ENCODE data around the gene MMP15. TPM values are rescaled to one million over a fixed set of nuclear protein-coding genes. Genes with fewer than 3 reads are reported as not detected.
"Not testable (repeated sequence)": the region's sequence is repeated elsewhere in the genome, so short reads cannot be mapped to it uniquely, and the experiment has no call there.

MMP15 gene
- total and polyA plus RNA-seq, 9 donors = 0.86 to 6.7 (median 2.6) TPM

DNA sequence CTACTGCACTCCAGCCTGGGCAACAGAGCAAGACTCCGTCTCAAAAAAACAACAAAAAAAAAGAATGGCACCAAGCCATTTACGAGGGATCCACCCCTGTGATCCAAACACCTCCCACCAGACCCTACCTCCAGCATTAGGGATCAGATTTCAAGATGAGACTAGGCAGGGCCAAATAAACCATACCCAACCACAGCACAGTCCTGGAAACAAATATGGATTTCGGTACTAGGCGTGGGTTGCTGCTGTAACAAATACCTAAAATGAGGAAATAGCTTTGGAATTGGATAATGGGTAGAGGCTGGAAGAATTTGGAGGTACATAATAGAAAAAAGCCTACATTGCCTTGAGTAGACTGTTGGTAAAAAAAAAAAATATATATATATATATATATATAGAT is 49.1 kb downstream of the MMP15 start:
- Histone ChIP-seq H3K9me3 (no peaks in the 10 kb centered on the region), H3K27me3 (no peaks in the 10 kb centered on the region), H3K4me1 (ENCODE audit: insufficient read depth) (no peaks in the 10 kb centered on the region), H3K27ac (no peak overlapping the region), H3K36me3 (no peaks in the 10 kb centered on the region), H3K4me3 (no peak overlapping the region)
- intact Hi-C loops (cut with DNase I) = no loop called here
- 74 to 93% (median 83%) methylated on average over 4 of the region's 4 CpGs for WGBS, 3 donors
- DNase-seq = no peak
- no peak for TF ChIP-seq POLR2A (IDR thresholded peaks at IDR 0.05)

DNA sequence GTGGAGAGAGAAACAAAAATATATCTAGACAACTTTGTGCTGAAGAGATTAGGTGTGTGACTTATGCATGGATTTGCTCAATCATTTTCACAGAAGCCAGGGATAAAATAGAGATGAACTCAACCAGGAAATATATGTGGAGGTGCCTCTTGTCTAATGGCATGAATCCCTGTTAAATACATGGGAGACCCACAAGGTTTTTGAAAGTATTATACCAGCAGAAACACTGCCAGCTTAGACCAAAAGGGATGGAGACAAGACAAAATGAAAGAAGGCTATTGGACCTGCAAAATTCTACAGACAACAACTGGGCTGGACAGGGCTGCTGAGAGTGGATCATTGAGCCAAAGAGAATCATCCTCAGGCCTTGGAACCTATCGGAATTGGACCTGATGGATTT is 51.0 kb downstream of the MMP15 start:
- 83 to 96% (median 91%) methylated on average over 1 of the region's 1 CpG for WGBS, 3 donors
- H3K27ac ChIP-seq = no peak overlapping the region
- no peaks in the 10 kb centered on the region for H3K4me1 ChIP-seq (ENCODE audit: insufficient read depth)
- H3K36me3 ChIP-seq = no peaks in the 10 kb centered on the region
- no peak overlapping the region for H3K4me3 ChIP-seq
- TF ChIP-seq POLR2A (IDR thresholded peaks at IDR 0.05) (no peak), EP300 (IDR thresholded peaks at IDR 0.05) (no peak)
- TF ChIP-seq, protein P1, sequence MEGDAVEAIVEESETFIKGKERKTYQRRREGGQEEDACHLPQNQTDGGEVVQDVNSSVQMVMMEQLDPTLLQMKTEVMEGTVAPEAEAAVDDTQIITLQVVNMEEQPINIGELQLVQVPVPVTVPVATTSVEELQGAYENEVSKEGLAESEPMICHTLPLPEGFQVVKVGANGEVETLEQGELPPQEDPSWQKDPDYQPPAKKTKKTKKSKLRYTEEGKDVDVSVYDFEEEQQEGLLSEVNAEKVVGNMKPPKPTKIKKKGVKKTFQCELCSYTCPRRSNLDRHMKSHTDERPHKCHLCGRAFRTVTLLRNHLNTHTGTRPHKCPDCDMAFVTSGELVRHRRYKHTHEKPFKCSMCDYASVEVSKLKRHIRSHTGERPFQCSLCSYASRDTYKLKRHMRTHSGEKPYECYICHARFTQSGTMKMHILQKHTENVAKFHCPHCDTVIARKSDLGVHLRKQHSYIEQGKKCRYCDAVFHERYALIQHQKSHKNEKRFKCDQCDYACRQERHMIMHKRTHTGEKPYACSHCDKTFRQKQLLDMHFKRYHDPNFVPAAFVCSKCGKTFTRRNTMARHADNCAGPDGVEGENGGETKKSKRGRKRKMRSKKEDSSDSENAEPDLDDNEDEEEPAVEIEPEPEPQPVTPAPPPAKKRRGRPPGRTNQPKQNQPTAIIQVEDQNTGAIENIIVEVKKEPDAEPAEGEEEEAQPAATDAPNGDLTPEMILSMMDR (IDR thresholded peaks at IDR 0.05) = no peak
- intact Hi-C loops (cut with DNase I) = no loop called here
- no peaks in the 10 kb centered on the region for H3K27me3 ChIP-seq
- no peak for DNase-seq
- no peaks in the 10 kb centered on the region for H3K9me3 ChIP-seq

DNA sequence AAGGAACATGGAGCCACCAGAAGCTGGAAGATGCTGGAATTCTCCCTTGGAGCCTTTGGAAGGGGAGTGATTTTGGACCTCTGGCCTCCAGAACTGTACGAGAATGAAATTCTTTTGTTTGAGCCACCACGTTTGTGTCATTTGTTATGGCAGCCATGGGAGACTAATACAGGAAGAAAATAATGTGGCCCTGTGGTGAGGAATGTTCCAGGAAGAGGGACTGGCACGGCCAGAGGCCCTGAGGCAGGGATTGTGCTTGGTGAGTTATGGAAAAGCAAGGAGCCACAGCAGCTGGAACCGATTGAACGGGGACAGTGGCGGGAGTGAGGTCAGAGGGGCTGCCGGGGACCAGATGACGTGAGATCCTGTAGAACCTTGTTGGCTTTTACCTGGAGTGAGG is 52.2 kb downstream of the MMP15 start:
- intact Hi-C loops (cut with DNase I) = no loop called here
- WGBS, 3 donors = 68 to 85% (median 82%) methylated on average over 8 of the region's 8 CpGs
- no peak for DNase-seq

DNA sequence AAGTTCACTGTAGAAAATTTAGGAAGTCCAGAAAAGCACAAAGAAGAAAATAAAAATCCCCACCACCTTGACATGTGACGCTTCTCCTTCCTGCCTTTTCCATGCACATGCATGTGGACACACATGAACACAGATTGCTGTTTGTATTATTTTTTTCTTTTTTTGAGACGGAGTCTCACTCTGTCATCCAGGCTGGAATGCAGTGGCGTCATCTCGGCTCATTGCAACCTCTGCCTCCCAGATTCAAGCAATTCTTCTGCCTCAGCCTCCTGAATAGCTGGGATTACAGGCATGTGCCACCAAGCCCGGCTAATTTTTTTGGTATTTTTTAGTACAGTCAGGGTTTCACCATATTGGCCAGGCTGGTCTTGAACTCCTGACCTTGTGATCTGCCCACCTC is 55.1 kb downstream of the MMP15 start:
- H3K36me3 ChIP-seq; intact Hi-C loops (cut with DNase I): not testable (repeated sequence)
- 85 to 90% (median 88%) methylated on average over 5 of the region's 5 CpGs for WGBS, 3 donors

More for the DNA sequence above, 52.2 kb downstream of the MMP15 start:
- H3K4me1 ChIP-seq (ENCODE audit: insufficient read depth) = no peaks in the 10 kb centered on the region
- TF ChIP-seq, protein P1 (IDR thresholded peaks at IDR 0.05) = no peak
- no peak for TF ChIP-seq POLR2A (IDR thresholded peaks at IDR 0.05)
- TF ChIP-seq EP300 (IDR thresholded peaks at IDR 0.05) = no peak
- no peaks in the 10 kb centered on the region for H3K27me3 ChIP-seq
- H3K36me3 ChIP-seq = no peaks in the 10 kb centered on the region
- no peaks in the 10 kb centered on the region for H3K9me3 ChIP-seq
- H3K27ac ChIP-seq = no peak overlapping the region
- H3K4me3 ChIP-seq = no peak overlapping the region

DNA sequence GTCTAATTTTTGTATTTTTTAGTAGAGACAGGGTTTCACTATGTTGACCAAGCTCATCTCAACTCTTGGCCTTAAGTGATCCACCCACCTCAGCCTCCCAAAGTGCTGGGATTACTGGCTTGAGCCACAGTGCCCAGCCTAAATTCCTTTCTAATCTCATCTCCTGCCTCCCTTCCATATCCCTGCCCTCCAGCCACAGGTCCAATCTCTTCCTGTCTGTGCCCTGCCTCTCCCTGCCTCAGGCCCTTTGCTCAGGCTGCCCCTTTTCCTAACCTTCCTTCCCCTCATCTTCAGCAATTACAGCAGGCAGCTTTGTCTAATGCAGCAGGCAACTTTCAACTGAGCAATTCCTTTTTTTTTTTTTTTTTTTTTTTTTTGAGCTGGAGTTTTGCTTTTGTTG is 56.8 kb downstream of the MMP15 start:
- Histone ChIP-seq H3K27ac (no peak overlapping the region), H3K36me3 (no peaks in the 10 kb centered on the region), H3K4me1 (ENCODE audit: insufficient read depth) (no peaks in the 10 kb centered on the region), H3K4me3 (no peak overlapping the region), H3K27me3 (no peaks in the 10 kb centered on the region), H3K9me3 (no peaks in the 10 kb centered on the region)
- TF ChIP-seq EP300 (IDR thresholded peaks at IDR 0.05) (no peak), POLR2A (IDR thresholded peaks at IDR 0.05) (no peak)
- TF ChIP-seq, protein P1 (IDR thresholded peaks at IDR 0.05) = no peak
- intact Hi-C loops (cut with DNase I) = no loop called here
- DNase-seq = no peak

More for the DNA sequence above, 55.1 kb downstream of the MMP15 start:
- not testable (repeated sequence) for H3K27ac ChIP-seq; H3K4me3 ChIP-seq; DNase-seq; H3K27me3 ChIP-seq; H3K9me3 ChIP-seq; H3K4me1 ChIP-seq (ENCODE audit: insufficient read depth)

DNA sequence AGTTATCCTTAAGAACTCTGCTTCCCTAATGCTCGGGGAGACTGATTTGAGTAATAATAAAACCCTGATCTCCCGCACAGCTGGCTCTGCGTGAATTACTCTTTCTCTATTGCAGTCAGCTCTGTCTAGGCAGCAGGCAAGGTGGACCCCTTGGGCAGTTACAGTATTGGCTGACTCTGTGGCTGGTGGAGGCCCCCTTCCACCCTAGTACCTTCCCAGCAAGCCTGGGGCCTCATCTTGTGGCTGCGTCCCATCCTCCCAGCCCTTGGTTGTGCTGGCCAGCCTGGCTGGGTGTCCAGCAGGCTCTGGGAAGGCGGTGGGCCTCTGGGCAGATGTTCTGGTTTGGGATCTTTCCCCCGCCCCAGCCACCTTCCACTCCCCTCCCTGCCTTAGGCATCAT is 59.1 kb downstream of the MMP15 start:
- Histone ChIP-seq H3K36me3 (no peaks in the 10 kb centered on the region), H3K9me3 (no peaks in the 10 kb centered on the region), H3K4me3 (no peak overlapping the region), H3K27ac (no peak overlapping the region), H3K4me1 (ENCODE audit: insufficient read depth) (no peaks in the 10 kb centered on the region), H3K27me3 (no peaks in the 10 kb centered on the region)
- TF ChIP-seq POLR2A (IDR thresholded peaks at IDR 0.05) (no peak), EP300 (IDR thresholded peaks at IDR 0.05) (no peak)
- TF ChIP-seq, protein P1 (IDR thresholded peaks at IDR 0.05) = no peak
- intact Hi-C loops (cut with DNase I) = no loop called here
- 78 to 80% (median 80%) methylated on average over 6 of the region's 6 CpGs for WGBS, 3 donors
- no peak for DNase-seq
